SU-DHL-6 (cell line): ENCODE measurements around the gene PUM1.
"Not testable (repeated sequence)": the region's sequence is repeated elsewhere in the genome, so short reads cannot be mapped to it uniquely, and the experiment has no call there.

Source experiments
- H2AFZ ChIP-seq: fragments of 200-600 bp; sonication (generic); 2 replicates; pipeline ENCODE4 v1.6.1; 2014; ENCODE audit warnings: low read depth, mild to moderate bottlenecking, moderate library complexity, mixed read lengths, antibody characterized with exemption, low read length; ENCODE audit not compliant: severe bottlenecking
- H3F3A ChIP-seq: fragments of 200-600 bp; shearing (Covaris generic); 2 replicates; pipeline ENCODE4 v1.6.0; 2016; ENCODE audit warnings: antibody characterized with exemption, mild to moderate bottlenecking; ENCODE audit not compliant: insufficient read depth
- H3K27ac ChIP-seq: fragments of 200-600 bp; sonication (generic); 2 replicates; pipeline ENCODE4 v1.5.1; 2016; ENCODE audit warnings: low read depth, mild to moderate bottlenecking, low read length, moderate library complexity, mixed read lengths
- H3K27me3 ChIP-seq: fragments of 200-600 bp; sonication (generic), shearing (Covaris generic); 2 replicates; pipeline ENCODE4 v1.6.0; 2014; ENCODE audit warnings: mild to moderate bottlenecking, low read length
- H3K36me3 ChIP-seq: fragments of 200-600 bp; sonication (generic); 2 replicates; pipeline ENCODE4 v1.6.1; 2014; ENCODE audit warnings: mild to moderate bottlenecking, low read length, mixed read lengths
- H3K4me2 ChIP-seq: fragments of 300-600, 200-600 bp; shearing (Covaris generic), sonication (generic); 2 replicates; pipeline ENCODE4 v1.6.0; 2014; ENCODE audit warnings: low read length, low read depth, mild to moderate bottlenecking; ENCODE audit not compliant: poor library complexity, severe bottlenecking
- H3K4me3 ChIP-seq: fragments of 200-600 bp; sonication (generic); 2 replicates; pipeline ENCODE4 v1.5.1; 2014; ENCODE audit warnings: antibody characterized with exemption, low read length, mild to moderate bottlenecking, mixed read lengths; ENCODE audit not compliant: insufficient read depth, poor library complexity, severe bottlenecking
- H3K79me2 ChIP-seq: fragments of 200-600 bp; sonication (generic); 2 replicates; pipeline ENCODE4 v1.6.1; 2014; ENCODE audit warnings: mild to moderate bottlenecking, low read length, moderate library complexity; ENCODE audit not compliant: insufficient read depth
- H3K9ac ChIP-seq: fragments of 200-600 bp; sonication (generic); 2 replicates; pipeline ENCODE4 v1.7.0; 2014; ENCODE audit warnings: mild to moderate bottlenecking, low read length
- H3K9me2 ChIP-seq: fragments of 200-600 bp; sonication (generic); replicated peaks from 2 replicates; pipeline ENCODE4 v1.6.1; 2014; ENCODE audit warnings: low read length; ENCODE audit not compliant: insufficient read depth
- H3K9me3 ChIP-seq: fragments of 200-600 bp; sonication (generic); 2 replicates; pipeline ENCODE4 v1.6.1; 2014; ENCODE audit warnings: low read length, mixed read lengths; ENCODE audit not compliant: insufficient read depth
- H4K20me1 ChIP-seq: fragments of 200-600 bp; sonication (generic); 2 replicates; pipeline ENCODE4 v1.6.1; 2014; ENCODE audit warnings: low read depth, mild to moderate bottlenecking, antibody characterized with exemption, low read length, moderate library complexity, mixed read lengths
- CTCF ChIP-seq: fragments of 200-600 bp; sonication (generic); IDR thresholded peaks from one replicate; pipeline ENCODE4 v1.5.1; 2017; ENCODE audit warnings: antibody characterized with exemption, mild to moderate bottlenecking, low read length, moderate library complexity; ENCODE audit not compliant: insufficient read depth, poor library complexity, severe bottlenecking
- EZH2phosphoT487 ChIP-seq: fragments of 200-600 bp; sonication (generic), shearing (Covaris generic); conservative IDR thresholded peaks from 2 replicates; pipeline ENCODE4 v1.6.1; 2018; ENCODE audit warnings: mild to moderate bottlenecking, antibody characterized with exemption, low read length, moderate library complexity, mixed read lengths

PUM1 gene

DNA sequence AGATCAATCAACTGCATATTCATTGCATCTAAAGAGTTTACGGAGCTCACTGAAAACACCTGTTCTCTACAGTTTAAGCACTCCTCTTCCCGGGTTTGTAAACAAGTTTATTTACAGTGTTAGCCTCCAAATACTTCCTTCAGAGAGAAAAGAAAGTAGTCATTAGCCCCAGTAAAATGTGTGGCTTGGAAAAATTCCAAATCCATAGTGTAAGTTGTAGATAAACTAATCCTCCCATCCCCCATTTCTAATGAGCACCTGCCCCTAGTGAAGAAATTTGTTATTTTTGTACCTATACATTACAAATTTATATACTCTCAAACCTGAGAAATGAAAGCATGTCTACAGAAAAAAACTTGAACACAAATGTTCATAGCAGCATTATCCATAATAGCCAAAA lies 21.9 kb downstream of the PUM1 start:
- Histone ChIP-seq H3K9ac (no peak overlapping the region), H2AFZ (no peak overlapping the region), H3K27ac (no peak overlapping the region), H3K9me2 (no peaks in the 10 kb centered on the region), H4K20me1 (peaks cover 26% of the 10 kb centered on the region), H3K27me3 (no peaks in the 10 kb centered on the region), H3K4me3 (no peak overlapping the region), H3K36me3 (peaks cover 14% of the 10 kb centered on the region; the same call in 1 of the 2 replicates), H3K79me2 (peaks cover 94% of the 10 kb centered on the region), H3K4me2 (no peak overlapping the region), H3K9me3 (no peaks in the 10 kb centered on the region), H3F3A (no peaks in the 10 kb centered on the region)
- no peak for TF ChIP-seq CTCF
- TF ChIP-seq EZH2phosphoT487, result no peak

- H2AFZ ChIP-seq, result no peak overlapping the region
- H3F3A ChIP-seq, result no peaks in the 10 kb centered on the region
- H4K20me1 ChIP-seq, result peaks cover 33% of the 10 kb centered on the region
- peaks cover 14% of the 10 kb centered on the region; the same call in 1 of the 2 replicates for H3K36me3 ChIP-seq
- no peaks in the 10 kb centered on the region for H3K27me3 ChIP-seq
- H3K9ac ChIP-seq, result no peak overlapping the region
- no peaks in the 10 kb centered on the region for H3K9me3 ChIP-seq
- no peaks in the 10 kb centered on the region for H3K9me2 ChIP-seq
- H3K79me2 ChIP-seq, result peaks cover 97% of the 10 kb centered on the region
- TF ChIP-seq EZH2phosphoT487 (no peak), CTCF (no peak)
- H3K27ac ChIP-seq, result no peak overlapping the region
- no peak overlapping the region for H3K4me3 ChIP-seq
- H3K4me2 ChIP-seq, result no peak overlapping the region
These were observed 22.9 kb downstream of the PUM1 start for GRCh38 chr1:31042656-31043055.

DNA sequence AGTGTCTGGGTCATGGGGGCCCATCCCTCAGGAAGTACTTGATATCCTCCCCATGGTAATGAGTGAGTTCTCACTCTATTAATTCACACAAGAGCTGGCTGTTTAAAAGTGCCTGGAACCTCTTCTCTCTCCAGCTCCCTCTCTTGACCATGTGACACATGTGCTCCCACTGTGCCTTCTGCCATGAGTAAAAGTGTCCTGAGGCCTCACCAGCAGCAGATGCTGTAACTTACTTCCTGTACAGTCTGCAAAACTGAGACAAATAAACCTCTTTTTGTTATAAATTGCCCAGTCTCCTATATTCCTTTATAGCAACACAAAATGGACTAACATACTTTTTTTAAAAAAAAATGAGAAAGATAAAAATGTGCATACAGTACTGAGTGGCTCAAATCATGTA lies 24.0 kb downstream of the PUM1 start:
- Histone ChIP-seq H3K4me2 (no peak overlapping the region), H3K79me2 (peaks cover 97% of the 10 kb centered on the region), H3K27ac (no peak overlapping the region), H3K36me3 (peaks cover 14% of the 10 kb centered on the region; the same call in 1 of the 2 replicates), H3K9ac (no peak overlapping the region), H2AFZ (no peak overlapping the region), H3K9me2 (no peaks in the 10 kb centered on the region), H3K4me3 (no peak overlapping the region), H3K9me3 (no peaks in the 10 kb centered on the region), H3K27me3 (no peaks in the 10 kb centered on the region), H4K20me1 (peaks cover 34% of the 10 kb centered on the region), H3F3A (no peaks in the 10 kb centered on the region)
- no peak for TF ChIP-seq CTCF

DNA sequence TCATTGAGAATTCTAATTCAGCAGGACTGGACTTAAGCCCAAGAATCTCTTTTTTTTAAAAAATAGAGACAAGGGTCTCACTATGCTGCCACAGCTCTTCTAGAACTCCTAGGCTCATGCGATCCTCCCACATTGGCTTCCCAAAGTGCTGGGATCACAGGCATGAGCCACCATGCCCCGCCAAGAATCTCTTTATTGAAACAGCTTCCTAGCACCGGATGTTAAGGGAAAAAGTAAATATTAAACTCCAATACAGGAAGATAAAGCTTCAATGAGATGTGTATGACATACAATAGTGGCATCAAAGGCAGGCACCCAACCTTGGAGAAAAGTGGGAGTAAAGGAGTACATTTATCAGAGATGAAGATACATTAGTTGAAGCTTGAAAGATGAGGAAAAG lies 25.5 kb downstream of the PUM1 start:
- Histone ChIP-seq H3K9me2 (no peaks in the 10 kb centered on the region), H3K4me2 (no peak overlapping the region), H3K36me3 (peaks cover 14% of the 10 kb centered on the region; the same call in 1 of the 2 replicates), H4K20me1 (peaks cover 41% of the 10 kb centered on the region), H3K4me3 (no peak overlapping the region), H3K9me3 (no peaks in the 10 kb centered on the region), H3K9ac (no peak overlapping the region), H3K27me3 (no peaks in the 10 kb centered on the region), H2AFZ (no peak overlapping the region), H3K79me2 (peaks cover 97% of the 10 kb centered on the region), H3F3A (no peaks in the 10 kb centered on the region), H3K27ac (no peak overlapping the region)
- TF ChIP-seq CTCF (no peak), EZH2phosphoT487 (no peak)

DNA sequence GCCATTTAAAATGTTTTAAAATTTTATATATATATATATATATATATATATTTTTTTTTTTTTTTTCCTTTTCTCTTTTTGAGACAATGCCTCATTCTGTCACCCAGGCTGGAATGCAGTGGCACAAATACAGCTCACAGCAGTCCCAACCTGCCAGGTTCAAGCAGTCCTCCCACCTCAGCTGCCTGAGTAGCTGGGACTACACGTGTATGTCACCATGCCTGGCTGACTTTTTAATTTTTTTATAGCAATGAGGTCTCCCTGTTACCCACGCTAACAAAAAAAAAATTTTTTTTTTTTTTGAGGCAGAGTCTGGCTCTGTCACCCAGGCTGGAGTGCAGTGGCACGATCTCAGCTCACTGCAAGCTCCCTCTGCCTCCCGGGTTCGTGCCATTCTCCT lies 26.6 kb downstream of the PUM1 start:
- H3K9ac ChIP-seq, H3K27me3 ChIP-seq, H3K27ac ChIP-seq, H3K4me2 ChIP-seq, H3F3A ChIP-seq, H2AFZ ChIP-seq, H3K9me2 ChIP-seq, H3K4me3 ChIP-seq, H3K9me3 ChIP-seq: not testable (repeated sequence)
- peaks cover 14% of the 10 kb centered on the region; the same call in 1 of the 2 replicates for H3K36me3 ChIP-seq
- H3K79me2 ChIP-seq, result peaks cover 97% of the 10 kb centered on the region
- H4K20me1 ChIP-seq, result peaks cover 39% of the 10 kb centered on the region
